Measurements from ENCODE around the gene ZNF385C.
"Not testable (repeated sequence)": the region's sequence is repeated elsewhere in the genome, so short reads cannot be mapped to it uniquely, and the experiment has no call there.

ZNF385C gene

DNA sequence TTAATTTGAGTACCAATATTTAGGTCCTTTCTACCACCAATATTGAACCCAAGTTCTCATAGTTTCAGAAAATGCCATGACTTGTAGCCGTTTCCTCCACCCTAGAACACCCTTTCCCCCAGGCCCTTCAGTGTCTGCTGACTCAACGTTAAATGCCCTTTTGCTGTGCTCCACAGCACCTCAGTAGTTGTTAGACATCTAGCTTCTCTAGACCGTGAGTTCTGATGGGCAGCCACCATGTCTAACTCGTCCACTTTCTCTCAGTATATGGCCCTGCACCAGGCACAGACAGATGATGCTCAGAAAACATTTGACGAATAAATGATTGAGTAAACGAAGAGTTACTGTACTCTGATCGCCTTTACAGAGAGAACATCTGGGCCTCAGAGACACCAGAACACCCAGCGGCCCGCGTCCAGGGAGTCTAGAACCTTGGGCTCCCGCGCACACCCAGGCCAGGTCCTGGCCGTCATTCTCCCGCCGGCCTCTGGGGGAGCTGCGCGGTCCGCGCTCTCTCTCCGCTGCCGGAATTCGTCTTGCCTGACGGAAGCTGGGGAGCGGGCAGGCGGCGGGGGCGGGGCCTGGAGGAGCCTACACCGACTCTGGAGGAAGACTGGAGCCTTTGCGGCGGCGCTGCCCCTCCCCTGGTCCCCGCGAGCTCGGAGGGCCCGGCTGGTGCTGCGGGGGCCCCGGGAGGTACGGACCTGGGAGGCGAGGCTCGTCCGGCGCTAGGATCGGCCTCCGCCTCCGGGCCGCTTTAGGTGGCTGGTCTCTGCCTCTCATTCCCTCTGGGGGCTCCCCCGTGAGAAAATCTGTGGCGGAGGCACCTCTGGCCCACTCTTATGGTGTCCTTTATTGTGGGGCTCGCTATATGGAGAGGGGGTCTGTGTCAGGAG, 78.5 kb downstream of the ZNF385C start, which contains the start of gene NKIRAS2:
TSS of gene NKIRAS2 (plus strand) at position 582 of the 896 bp plus-strand sequence. CDS start 1,488 bp downstream, outside the sequence.
- DNase-seq (ENCODE audit: low read depth, low spot score) = peak; percentile 46

DNA sequence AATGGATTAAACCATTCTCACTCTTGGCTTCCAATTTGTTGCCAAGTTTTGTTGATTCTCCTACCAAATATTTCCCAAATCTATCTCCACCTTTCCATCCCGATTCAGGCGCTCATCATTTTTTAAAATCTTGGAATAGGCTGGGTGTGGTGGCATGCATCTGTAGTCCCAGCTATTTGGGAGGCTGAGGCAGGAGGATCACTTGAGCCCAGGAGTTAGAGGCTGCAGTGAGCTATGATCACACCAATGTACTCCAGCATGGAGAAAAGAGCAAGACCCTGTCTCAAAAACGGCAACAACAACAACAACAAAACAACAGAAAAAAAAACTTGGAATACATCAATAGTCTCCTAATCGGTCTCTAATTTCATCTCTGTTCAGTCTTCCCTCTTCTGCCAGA, 79.3 kb downstream of the ZNF385C start:
- no peak for DNase-seq (ENCODE audit: low read depth, low spot score)

GRCh38 chr17:42018339-42018738, 79.9 kb downstream of the ZNF385C start:
- no peak for DNase-seq (ENCODE audit: low read depth, low spot score)

DNA sequence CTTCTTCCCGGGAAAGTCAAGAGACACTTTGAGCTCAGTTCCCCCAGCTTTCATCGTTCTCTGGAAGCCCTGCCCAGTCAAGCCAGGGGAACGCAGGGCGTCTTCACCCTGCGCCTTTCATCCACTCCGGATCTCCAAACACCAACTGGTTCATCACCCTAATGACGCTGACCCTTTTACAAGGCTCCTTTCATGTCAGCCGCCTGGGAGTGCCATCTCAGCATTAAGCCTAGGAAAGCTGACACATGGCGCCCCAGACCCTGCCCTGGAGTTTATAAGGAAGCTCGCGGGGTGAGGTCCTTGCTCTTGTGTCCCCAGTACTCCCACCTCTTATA, 80.4 kb downstream of the ZNF385C start:
- DNase-seq (ENCODE audit: low read depth, low spot score) = no peak

GRCh38 chr17:42016941-42017865, 81.1 kb downstream of the ZNF385C start, which contains the start of gene DNAJC7:
Gene DNAJC7 (minus strand): TSS chr17:42017439. CDS start chr17:42017416, 23 bp downstream.
- peak; percentile 60 for DNase-seq (ENCODE audit: low read depth, low spot score)

DNA sequence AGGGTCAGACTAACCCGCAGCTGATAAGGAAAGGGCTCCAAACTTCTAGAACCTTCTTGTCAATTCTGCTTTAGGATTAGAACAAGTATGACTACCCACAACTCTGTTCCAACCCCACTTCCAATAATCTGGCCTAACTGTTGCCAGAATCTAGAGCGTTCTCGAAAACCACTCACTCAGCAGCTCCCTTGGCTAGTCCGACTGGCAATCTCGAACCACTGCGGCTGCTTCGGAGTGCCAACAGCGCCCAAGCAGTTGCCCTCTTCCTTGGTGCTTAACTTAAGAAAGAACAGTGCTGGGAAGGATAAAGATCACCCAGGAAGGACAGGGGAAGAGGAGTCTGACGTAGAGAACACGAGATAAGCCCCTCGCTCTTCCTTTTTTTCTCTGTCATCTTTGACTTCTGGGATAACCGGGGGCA, 81.9 kb downstream of the ZNF385C start:
- no peak for DNase-seq (ENCODE audit: low read depth, low spot score)

DNA sequence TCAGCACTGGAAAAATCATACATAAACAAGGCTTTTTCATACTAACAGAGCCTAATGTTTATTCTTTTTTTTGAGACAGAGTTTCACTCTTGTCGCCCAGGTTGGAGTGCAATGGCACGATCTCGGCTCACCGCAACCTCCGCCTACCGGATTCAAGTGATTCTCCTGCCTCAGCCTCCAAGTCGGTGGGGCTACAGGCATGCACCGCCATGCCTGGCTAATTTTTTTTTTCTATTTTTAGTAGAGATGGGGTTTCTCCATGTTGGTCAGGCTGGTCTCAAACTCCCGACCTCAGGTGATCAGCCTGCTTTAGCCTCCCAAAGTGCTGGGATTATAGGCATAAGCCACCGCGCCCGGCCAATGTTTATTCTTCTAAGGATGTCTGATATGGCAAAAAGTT, 84.5 kb downstream of the ZNF385C start:
- not testable (repeated sequence) for DNase-seq (ENCODE audit: low read depth, low spot score)

- not testable (repeated sequence) for DNase-seq (ENCODE audit: low read depth, low spot score)
Observed at GRCh38 chr17:42012363-42012762, 85.9 kb downstream of the ZNF385C start.

DNA sequence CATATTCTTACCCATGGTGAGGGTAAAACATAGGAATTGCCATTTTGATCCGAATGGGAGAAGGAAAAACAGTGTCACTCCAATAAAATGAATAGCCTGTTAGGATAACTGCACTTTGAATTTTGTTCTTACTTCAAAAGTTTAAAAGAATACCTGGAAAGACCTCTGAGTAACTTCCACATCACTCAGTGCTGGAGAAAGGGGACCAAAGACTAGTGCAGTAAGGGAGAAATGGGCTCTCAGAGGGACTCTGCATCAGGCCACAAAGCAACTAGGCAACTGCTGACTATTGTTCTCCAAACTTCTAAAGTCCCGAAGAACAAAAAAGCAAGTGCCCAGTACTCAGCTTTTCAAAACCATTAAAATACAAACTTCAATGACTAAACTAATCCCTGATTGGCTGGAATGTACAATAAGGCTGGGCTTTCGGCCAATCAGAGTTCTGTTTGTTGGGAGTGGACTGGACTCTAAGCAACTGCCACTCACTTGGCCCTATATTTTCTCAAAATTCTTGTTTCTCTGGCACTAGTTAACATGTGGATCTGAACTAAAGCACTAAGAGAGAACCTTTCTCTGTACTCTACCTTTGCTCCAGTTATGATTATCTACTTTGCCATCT, 87.3 kb downstream of the ZNF385C start:
- no peak for DNase-seq (ENCODE audit: low read depth, low spot score)

GRCh38 chr17:42010266-42010680, 88.0 kb downstream of the ZNF385C start:
- not testable (repeated sequence) for DNase-seq (ENCODE audit: low read depth, low spot score)

DNA sequence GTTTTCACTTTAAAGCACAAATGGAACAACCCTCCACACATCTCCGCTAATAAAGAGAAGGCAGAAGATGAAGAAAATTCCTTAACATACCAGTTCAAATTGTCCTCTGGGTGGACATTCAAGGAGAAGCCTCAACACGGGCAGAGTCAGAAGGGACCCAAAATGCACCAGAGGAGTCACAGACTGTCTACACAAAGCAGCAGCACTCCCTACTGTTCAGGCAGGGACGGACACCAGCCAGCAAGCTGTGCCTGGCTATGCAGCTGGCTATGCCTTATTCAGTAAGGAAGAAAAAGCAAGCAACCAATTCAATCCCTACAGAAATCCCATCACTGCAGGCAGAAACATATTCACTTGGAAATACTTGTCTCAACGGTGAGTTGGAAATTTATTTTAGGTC, 89.1 kb downstream of the ZNF385C start:
- no peak for DNase-seq (ENCODE audit: low read depth, low spot score)

GRCh38 chr17:42005166-42005565, 93.1 kb downstream of the ZNF385C start:
- DNase-seq (ENCODE audit: low read depth, low spot score) = no peak

DNA sequence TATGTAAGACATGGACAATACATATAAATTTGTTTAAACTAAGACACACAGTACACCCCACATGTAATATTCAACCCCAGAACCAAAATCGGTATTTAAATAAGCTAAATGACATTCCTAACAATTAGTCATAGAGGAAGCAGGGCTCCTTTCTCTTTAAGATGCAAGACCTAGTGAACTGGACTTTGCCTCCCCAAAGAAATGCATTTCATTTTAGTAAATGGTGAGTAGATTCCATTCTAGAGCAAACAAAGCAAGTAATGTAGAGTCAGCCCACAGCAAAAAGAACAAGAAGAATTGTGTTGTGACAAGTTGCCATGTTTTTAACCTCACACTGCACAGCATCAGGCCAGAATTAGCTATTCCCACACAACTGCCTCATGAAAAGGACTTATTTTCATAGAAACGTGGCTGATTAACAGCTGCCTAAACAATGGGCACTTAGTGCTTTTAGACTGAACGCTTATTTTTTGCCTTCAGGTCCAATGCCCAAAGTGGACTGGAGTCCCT, 95.4 kb downstream of the ZNF385C start:
- no peak for DNase-seq (ENCODE audit: low read depth, low spot score)

DNA sequence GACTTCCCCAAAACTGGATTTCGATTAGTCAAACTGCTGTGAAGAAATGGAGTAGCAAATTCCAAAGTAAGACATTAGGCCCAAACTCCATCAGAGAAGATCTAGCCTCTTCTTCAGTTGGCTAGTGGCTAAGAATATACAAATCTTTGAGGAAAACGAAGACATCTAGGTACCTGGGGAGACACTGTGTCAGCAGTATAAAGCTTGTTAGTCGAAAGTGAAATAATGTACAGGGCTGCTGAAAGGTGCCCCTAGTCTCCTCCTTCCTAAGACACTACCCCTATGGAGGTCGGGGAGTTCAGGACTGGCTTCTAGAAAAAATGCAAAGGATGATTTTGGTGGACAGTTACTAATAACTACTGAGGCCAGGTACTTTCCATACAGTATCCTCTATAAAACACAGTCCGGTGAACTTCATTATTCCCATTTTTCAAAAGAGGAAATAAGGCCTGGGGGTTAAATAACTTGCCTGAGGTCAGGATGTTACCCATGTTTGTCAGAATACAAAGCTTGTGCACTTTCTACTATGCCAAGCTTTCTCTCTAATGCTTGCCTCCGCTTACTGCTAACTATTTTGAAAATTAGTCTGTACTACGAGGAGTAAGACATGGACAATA, 96.0 kb downstream of the ZNF385C start:
- DNase-seq (ENCODE audit: low read depth, low spot score) = no peak

DNA sequence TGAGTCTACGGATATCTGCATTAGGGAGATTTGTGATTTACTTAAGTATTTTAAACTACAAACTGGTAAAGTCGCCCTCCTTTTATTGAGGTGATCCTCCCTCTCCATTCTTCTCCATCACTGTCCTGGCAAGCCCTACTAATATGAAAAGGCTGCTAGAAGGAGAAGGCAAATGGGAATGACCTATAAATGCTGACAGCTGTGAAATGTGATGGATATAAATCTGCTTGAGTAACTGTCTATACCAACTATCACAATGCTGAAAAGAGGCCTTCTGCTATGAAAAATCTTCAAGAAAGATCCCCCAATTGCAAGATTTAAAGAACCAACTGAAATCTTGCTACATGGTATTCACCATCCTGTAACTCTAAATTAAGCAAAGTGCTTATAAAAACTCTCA, 96.5 kb downstream of the ZNF385C start:
- DNase-seq (ENCODE audit: low read depth, low spot score) = no peak

DNA sequence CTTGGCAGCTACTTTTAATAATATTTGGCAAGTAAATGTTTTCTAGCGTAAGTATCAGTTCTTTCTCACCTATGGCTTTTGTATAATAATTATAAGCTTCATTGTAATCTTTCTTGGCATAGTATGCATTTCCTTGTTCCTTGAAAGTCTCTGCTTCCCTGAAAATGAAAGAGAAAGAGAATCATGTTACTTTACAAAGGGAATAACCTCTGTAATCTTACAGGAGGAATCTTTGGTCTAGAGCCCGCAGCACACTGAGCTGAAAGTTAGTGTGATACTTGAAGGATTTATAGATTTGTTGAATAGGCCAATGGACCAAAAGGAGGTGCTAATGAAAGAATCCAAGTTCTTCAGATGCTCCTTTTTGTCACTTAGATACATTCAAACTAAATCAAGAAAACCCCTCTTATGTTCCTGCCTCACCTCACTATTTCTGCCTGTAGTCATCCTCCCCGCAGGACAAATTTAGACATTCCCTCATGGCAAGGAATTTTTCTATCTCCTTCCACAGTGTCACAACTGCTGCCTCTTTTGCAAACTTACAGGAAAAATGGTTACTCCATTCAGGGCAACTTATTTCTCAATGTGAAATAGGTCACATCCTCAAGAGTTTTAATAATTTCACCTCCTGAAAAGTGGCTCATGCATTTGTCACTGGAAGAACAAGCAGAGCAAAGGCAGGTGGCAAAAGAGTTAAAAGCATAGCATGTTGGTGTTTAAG, 97.7 kb downstream of the ZNF385C start:
- DNase-seq (ENCODE audit: low read depth, low spot score) = no peak

DNA sequence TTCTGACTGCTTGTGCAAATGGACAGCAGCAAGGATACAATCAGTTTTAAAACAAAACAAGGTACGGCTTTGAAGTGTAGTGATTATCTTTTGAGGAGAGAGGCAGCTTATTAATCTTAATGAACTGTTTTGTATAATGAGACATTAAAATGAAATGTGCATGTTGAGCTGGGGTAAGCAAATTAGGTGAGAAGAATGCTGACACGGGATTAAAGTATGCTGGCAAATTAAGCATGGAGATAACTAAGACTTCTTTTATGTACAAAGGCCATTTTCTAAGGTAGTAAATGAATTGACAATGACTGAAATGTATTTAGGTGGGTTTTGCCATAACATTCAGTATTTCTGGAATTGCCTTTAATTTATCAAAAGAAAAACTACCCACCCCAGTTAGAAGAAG, 99.8 kb downstream of the ZNF385C start:
- no peak for DNase-seq (ENCODE audit: low read depth, low spot score)

DNA sequence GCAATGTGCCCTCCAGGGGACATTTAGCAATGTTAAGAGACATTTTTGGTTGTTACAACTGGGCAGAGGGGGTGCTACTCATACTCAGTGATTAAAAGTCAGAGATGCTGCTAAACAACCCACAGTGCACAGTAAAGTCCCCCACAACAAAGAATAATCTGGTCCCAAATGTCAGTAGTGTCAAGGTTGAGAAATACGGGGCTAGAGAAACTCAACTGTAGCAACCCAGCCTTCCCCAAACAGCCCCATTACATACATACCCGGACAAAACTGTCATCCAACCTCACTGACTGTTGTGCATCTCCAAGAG, 101.5 kb downstream of the ZNF385C start:
- no peak for DNase-seq (ENCODE audit: low read depth, low spot score)

GRCh38 chr17:41992576-41992975, 105.7 kb downstream of the ZNF385C start:
- DNase-seq (ENCODE audit: low read depth, low spot score) = no peak

GRCh38 chr17:41989702-41990419, 108.4 kb downstream of the ZNF385C start:
- DNase-seq (ENCODE audit: low read depth, low spot score) = no peak

All from brain pericyte (primary cell).